K562 (cell line): ENCODE measurements around the gene UTS2R. TPM values are rescaled to one million over a fixed set of nuclear protein-coding genes. Genes with fewer than 3 reads are reported as not detected.
A peak's percentile ranks its signal among the peaks of the same experiment; 100 is the strongest.

ENCODE experiments used
- ATAC-seq: fragments of 200-7000 bp; cut with Tn5 transposase; 3 replicates; pipeline ENCODE4 v1.9.1; 2020; ENCODE audit warnings: moderate library complexity
- BruUV-seq: library from RNA; stranded (reverse); fragments of 400-500 nt; replicated peaks from 2 replicates; lab custom pipeline; 2021; lab: Mats Ljungman, UMichigan
- CTCF ChIA-PET: fragments of 300-600 bp; formaldehyde crosslinking; extraction: SDS; loops from one replicate; lab custom pipeline; 2021; ENCODE audit warnings: low intra/inter-chr PET ratio; lab: Yijun Ruan, JAX
- POLR2A ChIA-PET: fragments of 300-600, 350-650 bp; sonication (Branson Sonifier 250); formaldehyde crosslinking; extraction: SDS; loops from one replicate; lab custom pipeline; 2021; ENCODE audit warnings: antibody characterized with exemption, inconsistent platforms; lab: Yijun Ruan, JAX
- DNase-seq, 4 experiments: peaks; one replicate each; pipeline versions ENCODE4 v3.0.0 to v3.0.0-alpha.2; 2011 to 2018; ENCODE audit warnings: low spot score in 3 of 4, mixed read lengths in 3 of 4; ENCODE audit errors: extremely low read depth in 1 of 4
- FAIRE-seq: peaks from 2 replicates; lab custom pipeline; 2011; peaks lifted over from hg19 to GRCh38; lab: Jason Lieb, UNC
- H2AFZ ChIP-seq: 2 replicates; pipeline ENCODE4 v1.6.0; 2011; ENCODE audit warnings: low read depth, low read length, control low read depth, inconsistent platforms
- H3K27ac ChIP-seq: fragments of 200-600 bp; 3 replicates; pipeline ENCODE4 v1.8.0; 2011; ENCODE audit warnings: low read depth, mild to moderate bottlenecking, control low read depth, inconsistent platforms, low read length, moderate library complexity, mixed read lengths; ENCODE audit errors: extremely low read depth
- H3K27me3 ChIP-seq, 2 experiments: fragments of 300-600 bp in 1 of 2; 2 replicates in 1 of 2; 3 replicates in 1 of 2; pipeline versions ENCODE4 v1.6.0 to v1.8.0; 2011; ENCODE audit warnings: inconsistent platforms in 2 of 2, low read length in 2 of 2, mild to moderate bottlenecking in 1 of 2, mixed read lengths in 1 of 2, moderate library complexity in 1 of 2; ENCODE audit not compliant: control insufficient read depth in 2 of 2, insufficient read depth in 2 of 2
- H3K36me3 ChIP-seq: fragments of 300-600 bp; 3 replicates; pipeline ENCODE4 v1.8.0; 2011; ENCODE audit warnings: mild to moderate bottlenecking, low read length, inconsistent platforms; ENCODE audit not compliant: control insufficient read depth, insufficient read depth
- H3K4me1 ChIP-seq, 2 experiments: fragments of 200-600 bp in 1 of 2; replicated peaks in 1 of 2; 2 replicates in 1 of 2; 3 replicates in 1 of 2; pipeline versions ENCODE4 v1.5.1 to v1.8.0; 2011; ENCODE audit warnings: inconsistent platforms in 2 of 2, low read length in 2 of 2, mild to moderate bottlenecking in 1 of 2, mixed read lengths in 1 of 2, moderate library complexity in 1 of 2; ENCODE audit not compliant: control insufficient read depth in 2 of 2, insufficient read depth in 2 of 2
- H3K4me2 ChIP-seq: 2 replicates; pipeline ENCODE4 v1.6.1; 2011; ENCODE audit warnings: low read length, control low read depth, inconsistent platforms, mixed read lengths; ENCODE audit not compliant: insufficient read depth
- H3K4me3 ChIP-seq: fragments of 200-600 bp; sonication (generic), shearing (Covaris generic); 2 replicates; pipeline ENCODE4 v1.5.1; 2016; ENCODE audit warnings: control low read depth, inconsistent platforms
- H3K79me2 ChIP-seq: fragments of 200-600 bp; 3 replicates; pipeline ENCODE4 v1.8.0; 2011; ENCODE audit warnings: low read length, inconsistent platforms; ENCODE audit not compliant: control insufficient read depth, insufficient read depth
- H3K9ac ChIP-seq, 2 experiments: 2 replicates each; pipeline versions ENCODE4 v1.6.0 to v1.6.1; 2011; ENCODE audit warnings: low read depth in 2 of 2, low read length in 2 of 2, control low read depth in 1 of 2, inconsistent platforms in 1 of 2, mild to moderate bottlenecking in 1 of 2, mixed read lengths in 1 of 2; ENCODE audit not compliant: insufficient read depth in 1 of 2
- H3K9me1 ChIP-seq: one replicate; pipeline ENCODE4 v1.6.0; 2011; ENCODE audit warnings: inconsistent platforms, mild to moderate bottlenecking, low read length, moderate library complexity; ENCODE audit not compliant: control insufficient read depth, insufficient read depth
- H3K9me3 ChIP-seq: replicated peaks from 2 replicates; pipeline ENCODE4 v1.5.1; 2011; ENCODE audit warnings: low read depth, low read length, inconsistent platforms; ENCODE audit not compliant: control insufficient read depth, insufficient read depth
- H4K20me1 ChIP-seq: replicated peaks from 2 replicates; pipeline ENCODE4 v1.6.1; 2011; ENCODE audit warnings: low read length, inconsistent platforms, mixed read lengths; ENCODE audit not compliant: control insufficient read depth, insufficient read depth
- SMARCE1 ChIP-seq: fragments of 450-650 bp; IDR thresholded peaks from 2 replicates; pipeline ENCODE4 v1.7.1; 2016; ENCODE audit warnings: mild to moderate bottlenecking
- SP1 ChIP-seq: sonication (generic); formaldehyde crosslinking; IDR thresholded peaks from 2 replicates; pipeline ENCODE4 v1.8.1; 2022; ENCODE audit warnings: mild to moderate bottlenecking, missing genetic modification reagents
- TFAP4 ChIP-seq: sonication (generic); formaldehyde crosslinking; IDR thresholded peaks from 2 replicates; pipeline ENCODE4 v1.8.0; 2022; ENCODE audit warnings: missing genetic modification reagents, mild to moderate bottlenecking, moderate library complexity, borderline replicate concordance
- ZBTB33 ChIP-seq: sonication (generic); formaldehyde crosslinking; IDR thresholded peaks from 2 replicates; pipeline ENCODE4 v1.8.1; 2023; ENCODE audit warnings: mild to moderate bottlenecking, missing genetic modification reagents
- ZNF263 ChIP-seq: sonication (generic); formaldehyde crosslinking; IDR thresholded peaks from 2 replicates; pipeline ENCODE4 v1.8.0; 2022; ENCODE audit warnings: mild to moderate bottlenecking, missing genetic modification reagents, borderline replicate concordance
- WGBS: fragments of 100-300 bp; shearing (Covaris generic); methylation state at CpG from one replicate; pipeline ENCODE4 v1.1.6; 2016; ENCODE audit warnings: low coverage, mixed read lengths; ENCODE audit not compliant: insufficient coverage; ENCODE audit errors: missing lambda C conversion rate; 5-methylcytosine and 5-hydroxymethylcytosine counted together
- in situ Hi-C: fragments of 300-500 bp; cut with MboI; formaldehyde crosslinking; loops from 4 replicates; pipeline ENCODE4 v1.15.0; 2018; ENCODE audit warnings: inconsistent platforms, mixed read lengths
- intact Hi-C: fragments of 100-400 bp; cut with micrococcal nuclease; formaldehyde crosslinking; loops from 2 replicates; pipeline ENCODE4 v1.14.2; 2022
- polyA plus RNA-seq, 8 experiments: library from polyadenylated mRNA; depleted of rRNA in 4 of 8; stranded (reverse) in 5 of 8; unstranded in 3 of 8; fragments of >200 nt; fragmentation: Nextera tagmentation in 2 of 8; fragmentation: Illumina TruSeq in 1 of 8; extraction: Ambion mirVana in 2 of 8; extraction: Trizol in 1 of 8; gene quantifications; 2 replicates each; pipeline versions ENCODE4 v1.2.1 to v1.2.3, GENCODE V29; 2011 to 2014; ENCODE audit warnings: inconsistent platforms in 1 of 8, missing spikeins in 1 of 8
- total RNA-seq, 7 experiments: library from RNA; depleted of rRNA in 6 of 7; stranded (reverse); fragments of >200 nt in 6 of 7; fragmentation: Illumina TruSeq in 2 of 7; extraction: Trizol in 2 of 7; gene quantifications; 2 replicates each; pipeline versions ENCODE4 v1.2.1 to v1.2.3, GENCODE V29; 2011 to 2021; ENCODE audit warnings: low replicate concordance in 1 of 7
- TF ChIP-seq, protein P1 (sequence below): fragments of 450-650 bp; IDR thresholded peaks from 2 replicates; pipeline ENCODE4 v1.6.1; 2014; ENCODE audit warnings: low read depth, mild to moderate bottlenecking, moderate library complexity, borderline replicate concordance

UTS2R gene
- total and polyA plus RNA-seq, 9 of the 15 experiments (the other 6 are each of a cell fraction or from before 2014, with no cell fraction given) = 0.22 TPM; not detected in 8

GRCh38 chr17:82342361-82343079 lies 29.0 kb upstream of the UTS2R start:
- H3K9me1 ChIP-seq = no peaks in the 10 kb centered on the region
- H3K36me3 ChIP-seq = no peaks in the 10 kb centered on the region
- BruUV-seq = no TSS peak
- no peak overlapping the region for H3K4me3 ChIP-seq
- intact Hi-C loops = loop anchor here (10.0 kb wide), 1 partner anchor 308 kb away; the partner anchor contains the start of genes DCXR and RAC3
- H4K20me1 ChIP-seq = no peaks in the 10 kb centered on the region
- no peaks in the 10 kb centered on the region; the same call in 2 of the 3 replicates for H3K79me2 ChIP-seq
- CTCF ChIA-PET = no interaction called here
- H3K27me3 ChIP-seq = no peaks in the 10 kb centered on the region
- FAIRE-seq (no peak), DNase-seq (no peak), ATAC-seq (no peak)
- POLR2A ChIA-PET = no interaction called here
- H3K4me2 ChIP-seq = no peak overlapping the region
- in situ Hi-C loops = no loop called here
- peak; percentile 40; the same call in 1 of the 2 replicates for TF ChIP-seq ZNF263 (CRISPR knock-in tag)
- no peak for TF ChIP-seq SMARCE1
- TF ChIP-seq, protein P1, sequence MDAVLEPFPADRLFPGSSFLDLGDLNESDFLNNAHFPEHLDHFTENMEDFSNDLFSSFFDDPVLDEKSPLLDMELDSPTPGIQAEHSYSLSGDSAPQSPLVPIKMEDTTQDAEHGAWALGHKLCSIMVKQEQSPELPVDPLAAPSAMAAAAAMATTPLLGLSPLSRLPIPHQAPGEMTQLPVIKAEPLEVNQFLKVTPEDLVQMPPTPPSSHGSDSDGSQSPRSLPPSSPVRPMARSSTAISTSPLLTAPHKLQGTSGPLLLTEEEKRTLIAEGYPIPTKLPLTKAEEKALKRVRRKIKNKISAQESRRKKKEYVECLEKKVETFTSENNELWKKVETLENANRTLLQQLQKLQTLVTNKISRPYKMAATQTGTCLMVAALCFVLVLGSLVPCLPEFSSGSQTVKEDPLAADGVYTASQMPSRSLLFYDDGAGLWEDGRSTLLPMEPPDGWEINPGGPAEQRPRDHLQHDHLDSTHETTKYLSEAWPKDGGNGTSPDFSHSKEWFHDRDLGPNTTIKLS = no peak
- 0 out of 2 replicates have a peak, but pooled peaks have one; percentile 38 for TF ChIP-seq TFAP4 (CRISPR knock-in tag)
- TF ChIP-seq ZBTB33 (CRISPR knock-in tag) = 0 out of 2 replicates have a peak, but pooled peaks have one; percentile 46
- no peak for TF ChIP-seq SP1 (CRISPR knock-in tag)
- no peak overlapping the region for H3K9ac ChIP-seq
- H2AFZ ChIP-seq = no peak overlapping the region
- 81% methylated on average over 13 of the region's 28 CpGs for WGBS
- peaks cover 50 to 69% of the 10 kb centered on the region in 2 experiments for H3K4me1 ChIP-seq
- H3K9me3 ChIP-seq = peaks cover 4% of the 10 kb centered on the region
- H3K27ac ChIP-seq = no peak overlapping the region
